Inferior parietal cortex (tissue), 1 donor: ENCODE data around the gene TRIM14.
"Not testable (repeated sequence)": the region's sequence is repeated elsewhere in the genome, so short reads cannot be mapped to it uniquely, and the experiment has no call there.

Experiments
- DNase-seq: peaks from one replicate; pipeline ENCODE4 v3.0.0-alpha.2; 2016; ENCODE audit errors: extremely low spot score

TRIM14 gene

DNA sequence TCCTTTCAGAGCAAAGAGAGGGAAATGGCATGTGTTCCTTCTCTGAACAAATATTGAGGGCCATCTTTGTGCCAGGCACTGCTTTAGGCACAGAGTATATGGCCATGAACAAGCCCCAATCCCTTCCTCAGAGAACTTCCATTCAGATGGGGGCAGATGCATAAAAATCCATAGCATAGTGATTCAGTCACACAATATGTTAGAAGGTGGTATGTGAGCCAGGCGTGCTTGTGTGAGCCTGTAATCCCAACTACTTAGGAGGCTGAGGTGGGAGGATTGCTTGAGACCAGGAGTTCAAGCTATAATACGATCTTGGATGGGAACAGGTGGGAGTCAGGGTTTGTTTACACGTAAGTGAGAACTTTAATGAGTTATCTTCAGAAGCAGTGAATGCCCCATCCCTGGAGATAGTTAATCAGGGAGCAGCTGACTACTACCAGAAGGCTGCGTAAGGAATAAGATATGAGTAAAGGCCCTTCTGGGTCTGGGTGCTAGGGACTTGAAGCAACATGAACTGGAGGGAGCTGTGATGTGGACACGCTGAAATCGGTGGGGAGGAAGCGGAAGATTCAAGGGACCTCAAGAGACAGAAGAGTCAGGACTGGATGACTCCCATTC lies 35.3 kb downstream of the TRIM14 start:
- no peak for DNase-seq

DNA sequence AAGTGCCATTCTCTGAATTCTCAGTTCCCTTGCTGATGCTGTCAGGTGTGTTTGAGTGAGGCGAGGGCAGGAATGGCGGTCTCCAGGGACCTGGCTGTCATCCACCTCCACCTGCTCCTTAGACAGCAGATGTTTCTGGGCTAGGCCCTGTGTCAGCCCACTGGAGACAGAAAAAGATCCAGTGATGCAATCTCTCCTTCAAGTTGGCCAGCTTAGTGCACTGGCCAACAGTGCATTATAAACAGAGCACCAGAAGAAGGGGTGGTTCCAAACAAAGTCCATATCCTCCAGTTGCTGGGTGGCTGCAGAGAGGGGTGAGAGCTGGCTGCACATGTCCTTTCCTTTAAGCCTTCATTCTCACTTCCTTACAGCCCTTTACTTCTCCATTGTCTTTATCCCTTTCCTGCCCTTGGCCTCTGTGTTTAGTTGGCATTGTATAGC lies 35.9 kb downstream of the TRIM14 start:
- no peak for DNase-seq

DNA sequence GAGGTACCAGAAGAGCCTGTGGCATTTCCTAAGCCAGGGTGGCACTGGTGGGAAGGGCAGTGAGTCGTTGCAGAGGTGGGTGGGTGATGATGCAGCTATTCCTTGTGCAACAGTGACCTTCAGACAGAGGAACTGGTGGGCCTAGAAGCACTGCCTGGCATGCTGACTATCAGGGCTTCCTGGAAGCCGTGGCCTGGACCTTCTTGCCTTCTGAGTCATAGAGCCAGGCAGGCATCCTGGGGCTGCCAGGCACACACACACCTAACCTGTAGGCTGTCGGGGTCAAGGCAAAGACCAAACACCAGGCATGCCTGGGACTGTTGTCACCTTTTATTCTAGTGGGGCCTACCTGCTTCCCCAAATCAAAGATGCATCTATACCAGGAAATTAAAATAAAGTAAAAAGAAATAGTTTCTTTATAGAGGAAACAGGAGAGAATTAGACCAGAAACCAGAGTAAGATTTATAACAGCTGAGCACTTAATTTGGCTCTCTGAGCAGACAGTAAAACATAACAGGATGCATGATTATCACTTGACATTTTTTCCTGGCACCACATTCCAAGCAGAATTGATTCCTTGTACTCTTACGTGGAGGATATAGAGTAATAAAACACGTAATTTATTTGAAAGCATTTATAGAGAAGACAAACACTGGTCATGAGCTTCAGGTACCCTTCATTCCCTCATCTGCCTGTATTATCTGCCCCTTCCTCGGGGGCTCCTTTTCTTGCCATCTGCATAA lies 37.4 kb downstream of the TRIM14 start:
- no peak for DNase-seq

DNA sequence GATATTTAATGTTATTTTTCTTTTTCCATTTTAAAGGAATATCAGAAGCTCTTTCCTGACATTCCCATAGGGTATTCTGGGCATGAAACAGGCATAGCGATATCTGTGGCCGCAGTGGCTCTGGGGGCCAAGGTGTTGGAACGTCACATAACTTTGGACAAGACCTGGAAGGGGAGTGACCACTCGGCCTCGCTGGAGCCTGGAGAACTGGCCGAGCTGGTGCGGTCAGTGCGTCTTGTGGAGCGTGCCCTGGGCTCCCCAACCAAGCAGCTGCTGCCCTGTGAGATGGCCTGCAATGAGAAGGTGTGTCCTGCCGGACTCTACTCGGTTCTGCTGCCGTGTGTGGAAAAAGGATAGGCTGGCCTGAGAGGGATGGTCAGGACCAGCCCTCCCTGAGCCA lies 38.2 kb downstream of the TRIM14 start:
- DNase-seq = no peak

DNA sequence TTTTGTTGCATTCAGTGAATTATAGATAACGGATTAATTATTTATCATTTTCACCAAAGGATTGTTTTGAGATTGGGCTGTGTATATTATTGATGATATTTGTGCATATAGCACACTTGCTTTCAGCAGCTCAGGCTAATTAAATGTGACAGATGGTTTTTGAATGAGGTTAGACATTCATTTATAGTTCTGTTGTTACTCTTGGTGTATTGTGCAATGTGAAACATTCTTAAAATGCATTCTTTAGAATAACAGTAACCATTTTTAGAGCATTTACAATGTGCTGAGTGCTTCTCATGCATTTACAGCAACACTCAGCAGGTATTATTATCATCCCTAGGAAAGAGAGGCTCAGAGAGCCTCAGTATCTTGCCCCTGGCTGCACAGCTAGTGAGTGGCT lies 38.7 kb downstream of the TRIM14 start:
- DNase-seq = no peak

DNA sequence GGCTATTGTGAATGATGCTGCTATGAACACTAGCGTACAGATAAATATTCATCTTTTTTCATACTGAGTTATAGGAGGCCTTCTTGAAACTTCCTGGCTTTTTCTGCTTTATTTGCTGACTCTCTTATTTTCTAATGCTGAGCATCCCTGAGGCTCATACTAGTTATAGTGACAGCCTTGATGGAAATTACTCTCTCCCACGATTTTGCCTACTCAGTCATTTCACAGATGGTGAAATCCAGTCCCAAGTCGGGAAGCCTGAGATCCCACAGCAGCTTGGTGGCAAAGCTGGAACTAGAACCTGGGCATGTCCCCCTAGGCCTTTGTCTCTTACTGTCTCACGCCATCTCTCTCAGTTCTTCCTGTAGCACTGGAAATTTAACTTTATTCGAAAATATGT lies 40.1 kb downstream of the TRIM14 start:
- no peak for DNase-seq

DNA sequence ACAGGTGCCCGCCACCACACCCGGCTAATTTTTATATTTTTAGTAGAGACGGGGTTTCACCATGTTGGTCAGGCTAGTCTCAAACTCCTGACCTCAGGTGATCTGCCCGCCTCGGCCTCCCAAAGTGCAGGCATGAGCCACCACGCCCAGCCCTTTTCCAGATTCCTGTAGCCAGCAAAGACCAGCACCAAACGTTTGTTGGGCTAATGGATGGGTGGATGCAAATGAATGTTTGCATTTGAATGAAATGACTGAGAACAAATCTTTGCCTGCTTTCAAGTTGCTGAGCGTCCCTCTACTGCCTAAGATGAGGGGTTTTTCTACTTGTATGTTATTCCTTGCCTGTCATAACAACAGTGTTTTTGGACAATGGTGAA lies 42.5 kb downstream of the TRIM14 start:
- DNase-seq = not testable (repeated sequence)

DNA sequence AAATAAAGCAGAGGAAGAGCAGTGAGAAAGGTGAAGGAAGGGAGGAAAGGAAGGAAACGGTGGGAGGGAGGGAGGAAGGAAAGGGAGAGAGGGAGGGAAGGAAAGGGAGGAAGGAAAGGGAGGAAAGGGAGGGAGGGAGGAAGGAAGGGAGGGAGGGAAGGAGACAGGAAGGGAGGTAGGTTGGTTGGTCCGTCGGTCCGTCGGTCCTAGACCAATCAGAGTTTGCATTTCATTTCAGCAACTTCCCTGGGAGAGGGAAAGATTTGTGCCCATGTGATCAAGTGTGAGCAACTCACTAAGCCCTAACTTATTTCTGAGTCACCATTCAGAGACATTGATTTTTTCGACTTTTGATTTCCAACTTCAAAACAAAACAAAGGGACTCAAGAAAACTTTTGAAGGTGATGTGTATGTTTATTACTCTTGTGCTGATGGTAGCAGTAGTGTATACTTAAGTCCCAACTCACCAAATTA lies 43.7 kb downstream of the TRIM14 start:
- no peak for DNase-seq

DNA sequence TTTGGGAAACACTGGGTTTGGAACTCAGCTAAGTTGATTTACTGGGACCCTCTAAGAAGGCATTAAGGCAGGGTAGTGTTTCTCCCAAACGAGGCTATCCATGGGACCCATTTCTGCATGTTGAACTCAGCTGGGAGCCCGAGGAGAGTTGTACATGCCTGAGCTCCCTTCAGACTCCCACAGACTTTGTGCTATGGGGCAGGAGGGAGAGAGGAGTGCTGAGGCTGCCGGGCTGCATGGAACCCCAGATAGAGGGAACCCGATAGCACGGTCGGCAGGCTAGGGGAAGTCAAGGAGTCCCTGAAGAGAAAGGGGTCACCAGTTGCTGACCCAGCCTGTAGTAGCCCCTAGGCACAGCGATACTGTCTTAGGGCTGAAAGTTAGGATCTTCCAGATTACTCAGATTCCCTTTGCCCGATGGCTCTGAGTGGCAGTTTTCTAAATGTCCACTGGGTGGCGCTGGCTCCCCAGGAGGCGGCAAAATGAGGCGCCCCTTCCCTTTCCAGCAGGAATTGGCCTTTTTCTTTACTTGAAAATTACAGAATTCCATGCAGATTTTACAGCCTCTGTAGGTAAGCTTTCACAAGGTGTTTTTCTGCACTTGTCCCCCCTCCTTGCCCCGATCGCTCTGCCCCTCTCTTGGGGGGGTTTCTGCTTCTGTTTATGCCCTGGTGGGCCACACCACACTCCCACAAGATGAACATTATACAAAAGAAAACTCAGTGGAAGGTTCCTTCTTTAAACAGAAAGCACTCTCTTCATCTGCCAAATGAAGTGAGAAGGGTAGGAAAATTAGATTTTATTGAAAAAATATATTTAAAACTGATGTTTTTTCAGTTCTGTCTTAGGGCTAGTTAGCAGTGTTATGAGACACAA lies 44.7 kb downstream of the TRIM14 start:
- DNase-seq = peak; percentile 86

DNA sequence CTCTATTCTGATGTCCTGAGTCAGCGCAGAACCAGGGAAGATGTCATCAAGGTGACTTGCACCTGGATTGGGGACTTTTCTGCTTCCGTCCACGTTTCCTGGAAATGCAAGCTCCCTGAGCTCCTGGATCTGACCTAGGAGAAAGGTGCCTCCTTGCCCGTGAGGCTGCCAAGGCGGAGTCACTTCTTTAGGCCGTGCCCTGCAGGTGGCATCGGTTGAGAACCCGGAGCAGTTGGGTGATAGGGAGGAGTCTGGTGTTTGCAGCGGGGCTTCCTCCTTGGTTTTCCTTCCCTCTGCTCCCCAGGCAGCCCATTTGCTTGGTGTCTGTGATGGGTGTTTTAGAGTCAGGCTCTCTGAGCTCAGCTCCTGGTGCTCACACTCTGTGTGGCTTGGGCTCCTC lies 47.3 kb downstream of the TRIM14 start:
- DNase-seq = no peak

DNA sequence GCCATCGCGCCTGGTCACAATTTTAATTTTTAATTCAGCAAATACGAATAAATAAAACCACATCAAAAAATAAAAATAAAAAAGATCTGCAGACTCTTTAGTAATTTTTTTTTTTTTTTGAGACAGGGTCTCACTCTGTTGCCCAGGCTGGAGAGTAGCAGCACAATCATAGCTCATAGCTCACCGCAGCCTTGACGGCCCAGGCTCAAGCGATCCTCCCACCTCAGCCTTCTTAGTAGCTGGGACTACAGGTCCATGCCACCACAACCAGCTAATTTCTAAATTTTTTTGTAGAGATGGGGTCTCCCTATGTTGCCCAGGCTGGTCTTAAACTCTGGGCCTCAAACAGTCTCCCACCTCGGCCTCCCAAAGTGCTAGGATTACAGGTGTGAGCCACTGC lies 48.3 kb downstream of the TRIM14 start:
- DNase-seq = no peak

DNA sequence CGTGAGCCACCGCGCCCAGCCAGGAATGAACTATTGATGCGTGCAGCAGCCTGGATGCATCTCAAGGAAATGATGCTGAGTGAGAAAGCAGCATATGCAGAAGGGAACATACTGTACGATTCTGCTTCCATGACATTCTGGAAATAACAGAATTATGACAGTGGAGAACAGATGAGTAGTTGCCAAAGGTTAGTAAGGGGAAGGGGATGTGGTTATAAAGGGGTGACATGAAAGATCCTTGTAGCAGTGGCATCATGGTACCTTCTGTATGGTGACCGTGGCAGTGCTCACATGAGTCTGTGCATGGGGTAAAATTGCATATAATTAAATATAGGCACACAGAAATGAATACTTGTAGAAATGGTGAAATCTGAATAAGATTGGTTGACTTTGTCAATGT lies 49.5 kb downstream of the TRIM14 start:
- DNase-seq = no peak

DNA sequence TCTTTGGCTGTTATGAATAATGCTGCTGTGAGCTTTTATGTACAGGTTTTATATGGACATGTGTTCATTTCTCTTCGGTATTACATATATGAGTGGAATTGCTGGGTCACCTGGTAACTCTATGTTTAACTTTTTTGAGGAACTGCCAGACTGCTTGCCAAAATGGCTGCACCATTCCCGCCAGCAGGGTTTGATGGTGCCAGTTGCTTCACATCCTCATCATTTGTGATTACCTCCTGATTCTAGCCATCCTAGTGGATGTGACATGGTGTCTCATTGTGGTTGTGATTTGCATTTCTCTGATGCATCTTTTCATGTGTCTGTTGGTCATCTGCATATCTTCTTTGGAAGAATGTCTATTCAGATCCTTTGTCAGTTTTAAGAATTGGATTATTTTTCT lies 51.8 kb downstream of the TRIM14 start:
- no peak for DNase-seq

DNA sequence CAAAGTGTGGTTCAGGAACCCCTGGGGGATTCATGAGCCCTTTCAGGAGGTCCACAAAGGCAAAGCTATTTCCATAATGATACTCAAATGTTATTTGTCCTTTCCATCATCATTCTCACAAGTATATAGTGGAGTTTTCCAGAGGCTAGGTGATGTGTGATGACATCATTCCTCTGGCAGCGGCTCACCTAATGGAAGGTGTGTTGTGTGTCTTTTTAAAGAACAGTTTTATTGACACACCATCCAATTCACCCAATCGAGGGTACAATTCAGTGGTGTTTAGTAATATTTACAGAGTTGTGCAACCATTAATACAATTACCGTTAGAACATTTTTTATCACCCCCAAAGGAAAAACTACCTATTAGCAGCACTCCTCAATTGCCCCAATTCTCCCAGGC lies 52.8 kb downstream of the TRIM14 start:
- DNase-seq = no peak

DNA sequence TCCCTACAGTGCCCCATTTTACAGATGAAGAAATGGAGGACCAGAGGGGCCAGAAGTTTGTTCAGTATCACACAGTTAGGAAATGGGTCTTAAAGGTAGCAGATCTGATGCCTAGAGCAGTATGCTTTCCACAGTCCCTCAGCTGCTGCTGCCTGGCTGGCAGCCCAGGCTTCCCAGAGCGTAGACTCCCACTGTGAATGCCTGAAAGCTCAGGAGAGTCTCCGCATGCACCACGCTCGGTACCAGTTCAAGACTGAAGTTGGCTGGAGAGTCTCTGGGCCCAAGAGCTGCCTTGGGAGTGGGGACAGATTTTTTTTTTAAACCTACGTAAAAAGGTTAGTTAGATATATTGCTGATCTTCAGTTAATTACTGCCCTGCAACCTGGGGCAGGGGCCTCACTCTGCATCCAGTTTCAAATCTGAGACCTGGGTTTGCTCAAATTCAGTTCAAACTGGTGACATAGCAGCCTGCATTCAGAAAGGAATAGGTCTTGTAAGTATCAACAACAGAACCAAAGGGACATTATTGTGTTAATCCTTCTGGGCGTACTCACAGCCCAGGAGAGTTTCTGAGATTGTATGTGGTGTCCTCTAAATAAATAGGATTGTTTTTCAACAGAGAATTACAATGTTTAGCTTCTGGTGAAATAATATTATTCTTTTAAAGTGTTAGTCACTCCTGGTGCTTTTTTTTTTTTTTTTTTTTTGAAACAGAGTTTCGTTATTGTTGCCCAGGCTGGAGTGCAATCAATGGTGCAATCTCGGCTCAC lies 54.2 kb downstream of the TRIM14 start:
- DNase-seq = no peak

DNA sequence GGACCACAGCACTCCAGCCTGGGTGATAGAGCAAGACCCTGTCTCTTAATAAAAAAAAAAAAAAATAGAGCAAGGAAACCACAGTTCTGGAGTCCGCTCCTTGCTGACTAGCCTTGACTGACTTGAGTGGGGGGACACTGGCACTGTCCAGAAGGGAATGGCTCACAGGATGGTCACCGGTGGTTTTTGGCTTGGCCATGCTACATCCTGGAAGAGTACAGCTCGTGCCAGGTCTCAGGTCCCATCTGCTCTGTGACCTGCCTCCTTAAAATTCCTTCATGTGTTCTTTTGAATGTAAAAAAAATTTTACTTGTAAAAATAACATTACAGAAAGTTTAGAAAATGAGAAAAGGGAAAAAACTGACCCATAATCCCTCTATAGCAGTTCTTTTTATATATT lies 56.9 kb downstream of the TRIM14 start:
- DNase-seq = no peak

DNA sequence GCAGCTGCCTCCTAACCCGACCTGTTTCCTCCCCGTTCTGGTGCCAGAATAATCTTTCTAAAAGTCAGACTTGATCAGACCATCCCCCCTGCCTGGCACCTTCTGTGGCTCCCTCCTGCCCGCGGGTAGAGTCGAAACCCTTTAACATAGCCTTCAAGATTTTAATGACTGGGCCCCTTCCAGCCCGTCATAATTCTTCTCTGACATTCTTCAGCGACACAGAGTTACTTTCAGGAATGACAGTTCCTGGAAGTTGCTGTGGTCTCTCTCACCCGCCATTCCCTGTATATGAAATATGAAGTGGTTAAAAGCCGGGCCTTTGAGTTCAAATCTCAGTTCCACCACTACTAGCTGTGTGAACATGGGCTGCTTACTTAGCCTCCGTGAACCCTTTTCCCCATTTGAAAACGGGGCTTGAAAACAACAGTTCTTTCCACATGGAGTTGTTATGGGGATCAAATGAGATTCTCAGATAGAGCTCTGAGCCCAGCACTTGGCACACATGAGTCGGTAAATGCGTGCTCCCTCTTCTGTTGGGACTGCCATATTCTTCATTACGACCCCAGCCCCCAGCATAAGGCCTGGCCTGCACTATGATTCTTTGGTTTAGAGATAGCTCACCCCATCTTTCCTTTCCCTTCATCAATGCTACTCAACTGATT lies 61.8 kb downstream of the TRIM14 start:
- DNase-seq = peak; percentile 26

DNA sequence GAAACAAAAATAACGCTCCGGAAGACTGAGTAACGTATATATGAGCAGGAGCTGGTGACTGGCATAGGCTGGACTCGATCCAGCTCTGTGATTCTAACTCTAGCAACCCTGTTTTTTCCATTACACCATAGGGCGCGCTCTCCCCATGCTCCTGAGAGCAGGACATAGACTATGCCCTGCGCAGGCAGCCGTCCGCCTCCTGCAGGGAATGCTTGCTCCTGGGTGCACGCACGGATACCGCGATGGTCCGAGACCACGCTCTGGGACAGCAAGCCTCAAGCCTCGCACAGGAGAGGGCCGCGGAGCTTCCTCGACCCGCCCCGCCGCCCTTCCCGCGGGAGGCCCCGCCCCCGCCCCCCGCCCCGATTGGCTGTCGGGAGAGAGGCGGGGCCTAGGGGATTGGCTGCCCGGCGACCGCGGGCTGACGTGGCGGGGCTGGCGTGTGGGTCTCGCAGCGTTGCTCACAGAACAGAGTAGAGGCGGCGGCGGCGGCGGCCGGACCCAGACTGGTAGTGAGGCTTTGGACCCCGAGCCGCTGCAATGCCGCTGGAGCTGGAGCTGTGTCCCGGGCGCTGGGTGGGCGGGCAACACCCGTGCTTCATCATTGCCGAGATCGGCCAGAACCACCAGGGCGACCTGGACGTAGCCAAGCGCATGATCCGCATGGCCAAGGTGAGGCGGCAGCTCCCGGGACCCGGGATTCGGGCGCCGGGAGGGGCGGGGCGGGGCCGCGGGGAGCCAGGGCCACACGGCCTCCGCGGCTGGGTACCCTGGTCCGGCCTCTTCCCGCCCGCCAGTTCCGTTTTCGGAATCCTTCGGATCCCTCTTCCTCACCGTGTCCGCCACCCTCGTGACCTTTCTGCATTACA lies 62.5 kb downstream of the TRIM14 start, which contains the start of gene NANS:
Gene NANS, plus strand, starts transcription at position 464 of the 869 bp plus-strand sequence. Its CDS starts 77 bp downstream, at position 541.
- peak; percentile 87 for DNase-seq

DNA sequence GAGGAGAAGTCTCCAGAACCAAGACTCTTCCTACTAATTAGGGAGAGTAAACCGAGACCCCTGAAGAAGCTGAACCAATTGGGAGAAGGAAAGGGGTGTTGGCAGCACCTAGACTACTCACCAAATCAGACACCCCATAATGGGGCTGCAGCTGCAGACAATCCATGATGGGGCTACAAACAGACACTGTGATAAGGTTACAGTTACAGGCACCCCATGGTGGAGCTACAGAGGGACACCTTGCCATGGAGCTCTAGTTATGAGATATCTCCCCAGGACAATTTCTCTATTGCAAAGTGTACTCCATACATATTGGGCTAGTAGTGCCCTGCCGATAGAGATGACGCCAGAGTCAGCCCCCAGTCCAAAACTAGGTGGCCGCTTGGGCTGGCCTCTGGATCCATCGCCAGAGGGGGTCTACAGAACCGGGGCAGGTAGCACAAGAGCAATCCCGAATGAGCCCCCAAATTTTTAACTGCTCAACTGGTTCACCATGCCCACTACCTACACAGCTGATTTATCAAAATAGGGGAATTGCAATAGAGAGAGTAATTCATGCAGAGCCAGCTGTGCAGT lies 64.6 kb downstream of the TRIM14 start:
- DNase-seq = no peak

DNA sequence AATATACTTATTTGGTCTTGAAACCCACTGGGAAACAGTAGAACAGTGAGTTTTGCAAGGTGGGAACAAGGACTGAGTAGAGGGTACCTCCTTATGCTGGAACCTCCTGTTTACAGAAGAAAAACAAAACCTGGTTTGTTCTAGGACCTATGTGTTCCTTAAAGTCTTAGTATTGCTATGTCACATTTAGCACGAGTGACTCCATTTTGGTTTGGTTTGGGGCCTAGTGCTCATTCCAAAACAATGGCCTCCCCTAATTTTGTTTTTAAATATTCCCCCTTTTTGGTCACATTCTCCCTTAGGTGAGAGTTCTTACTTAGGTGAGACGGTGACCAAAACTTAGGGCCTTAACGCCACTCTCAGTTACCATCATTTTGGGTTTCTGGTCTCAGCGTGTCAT lies 68.7 kb downstream of the TRIM14 start:
- no peak for DNase-seq
